ENCODE data around the gene TMPRSS3.
"Not testable (repeated sequence)": the region's sequence is repeated elsewhere in the genome, so short reads cannot be mapped to it uniquely, and the experiment has no call there.

The TMPRSS3 gene

DNA sequence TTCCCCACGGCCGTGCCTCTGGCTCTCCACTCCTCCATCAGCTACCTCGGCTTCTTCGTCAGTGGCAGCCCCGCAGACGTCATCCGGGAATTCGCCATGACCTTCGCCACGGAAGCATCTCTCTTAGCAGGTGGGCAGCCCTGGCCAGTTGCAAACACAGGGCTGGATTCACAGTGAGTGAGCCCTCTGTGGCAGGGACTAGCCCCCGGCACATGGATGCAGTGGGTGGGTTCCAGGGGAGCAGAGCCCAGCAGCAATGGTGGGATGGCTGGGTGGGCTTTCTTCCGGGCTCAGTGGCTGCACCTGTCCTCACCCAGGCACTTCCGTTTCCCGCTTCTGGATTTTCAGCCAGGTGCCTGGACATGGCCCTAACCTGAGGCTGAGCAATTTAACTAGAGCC, 17.2 kb upstream of the TMPRSS3 start:
- Histone ChIP-seq H3K4me1 (ENCODE audit: control insufficient read depth in 1 of 2, insufficient read depth in 1 of 2, low read depth in 1 of 2, low read length in 1 of 2) (no peaks in the 10 kb centered on the region), H3K36me3 (no peaks in the 10 kb centered on the region), H3K9me3 (no peaks in the 10 kb centered on the region), H3K4me3 (ENCODE audit: low read depth in 1 of 2, low read length in 1 of 2) (no peak overlapping the region), H3K27ac (no peak overlapping the region), H3K27me3 (no peaks in the 10 kb centered on the region)
- no peak for TF ChIP-seq CTCF (IDR thresholded peaks at IDR 0.05)

- Histone ChIP-seq H3K27ac (no peak overlapping the region), H3K36me3 (no peaks in the 10 kb centered on the region), H3K4me1 (ENCODE audit: control insufficient read depth in 1 of 2, insufficient read depth in 1 of 2, low read depth in 1 of 2, low read length in 1 of 2) (no peaks in the 10 kb centered on the region), H3K9me3 (no peaks in the 10 kb centered on the region), H3K27me3 (no peaks in the 10 kb centered on the region), H3K4me3 (ENCODE audit: low read depth in 1 of 2, low read length in 1 of 2) (no peak overlapping the region)
- TF ChIP-seq CTCF (IDR thresholded peaks at IDR 0.05) = no peak
Measured at GRCh38 chr21:42412636-42412933, 16.7 kb upstream of the TMPRSS3 start.

- Histone ChIP-seq H3K27me3 (no peaks in the 10 kb centered on the region), H3K9me3 (no peaks in the 10 kb centered on the region), H3K36me3 (no peaks in the 10 kb centered on the region), H3K27ac (no peak overlapping the region), H3K4me3 (ENCODE audit: low read depth in 1 of 2, low read length in 1 of 2) (no peak overlapping the region), H3K4me1 (ENCODE audit: control insufficient read depth in 1 of 2, insufficient read depth in 1 of 2, low read depth in 1 of 2, low read length in 1 of 2) (no peaks in the 10 kb centered on the region)
- no peak for TF ChIP-seq CTCF (IDR thresholded peaks at IDR 0.05)
Measured at GRCh38 chr21:42411891-42412635, 16.2 kb upstream of the TMPRSS3 start.

- no peaks in the 10 kb centered on the region for H3K36me3 ChIP-seq
- no peak overlapping the region for H3K27ac ChIP-seq
Measured at GRCh38 chr21:42411197-42411869, 15.5 kb upstream of the TMPRSS3 start.

DNA sequence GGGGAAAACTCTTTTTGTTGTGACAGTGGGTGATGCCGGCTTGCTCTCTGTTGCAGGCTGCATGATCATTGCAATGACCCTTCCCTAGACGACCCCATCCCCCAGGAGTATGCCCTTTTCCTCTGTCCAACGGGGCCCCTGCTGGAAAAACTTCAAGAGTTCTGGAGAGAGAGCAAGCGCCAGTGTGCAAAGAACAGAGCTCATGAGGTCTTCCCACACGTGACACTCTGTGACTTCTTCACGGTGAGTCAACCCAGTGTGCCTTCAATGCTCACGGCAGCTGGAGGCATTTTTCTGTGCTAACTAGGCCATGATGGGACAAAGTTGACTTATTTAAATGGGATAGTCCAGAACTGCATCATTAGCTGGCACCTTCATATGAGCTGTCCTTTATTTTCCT, 13.5 kb upstream of the TMPRSS3 start:
- no peak overlapping the region for H3K27ac ChIP-seq
- H3K9me3 ChIP-seq = no peaks in the 10 kb centered on the region
- no peaks in the 10 kb centered on the region for H3K27me3 ChIP-seq
- H3K4me3 ChIP-seq (ENCODE audit: low read depth in 1 of 2, low read length in 1 of 2) = no peak overlapping the region
- H3K4me1 ChIP-seq (ENCODE audit: control insufficient read depth in 1 of 2, insufficient read depth in 1 of 2, low read depth in 1 of 2, low read length in 1 of 2) = no peaks in the 10 kb centered on the region
- no peak for TF ChIP-seq CTCF (IDR thresholded peaks at IDR 0.05)
- no peaks in the 10 kb centered on the region for H3K36me3 ChIP-seq

More at GRCh38 chr21:42411197-42411869, 15.5 kb upstream of the TMPRSS3 start:
- Histone ChIP-seq H3K4me3 (ENCODE audit: low read depth in 1 of 2, low read length in 1 of 2) (no peak overlapping the region), H3K27me3 (no peaks in the 10 kb centered on the region), H3K9me3 (no peaks in the 10 kb centered on the region), H3K4me1 (ENCODE audit: control insufficient read depth in 1 of 2, insufficient read depth in 1 of 2, low read depth in 1 of 2, low read length in 1 of 2) (no peaks in the 10 kb centered on the region)
- no peak for TF ChIP-seq CTCF (IDR thresholded peaks at IDR 0.05)

GRCh38 chr21:42408718-42409117, 12.9 kb upstream of the TMPRSS3 start:
- H3K9me3 ChIP-seq; H3K27me3 ChIP-seq; H3K27ac ChIP-seq; H3K4me1 ChIP-seq (ENCODE audit: control insufficient read depth in 1 of 2, insufficient read depth in 1 of 2, low read depth in 1 of 2, low read length in 1 of 2); H3K4me3 ChIP-seq (ENCODE audit: low read depth in 1 of 2, low read length in 1 of 2); H3K36me3 ChIP-seq: not testable (repeated sequence)
